Pons (tissue), 1 donor: ENCODE data around the gene ZNF569.
"Not testable (repeated sequence)": the region's sequence is repeated elsewhere in the genome, so short reads cannot be mapped to it uniquely, and the experiment has no call there.

ENCODE experiments used
- DNase-seq: peaks from one replicate; pipeline ENCODE4 v3.0.0-alpha.2; 2016; ENCODE audit warnings: low spot score

ZNF569 gene

GRCh38 chr19:37466798-37467607, at the start of gene ZNF569:
ZNF569 (minus strand) TSS chr19:37467444; CDS start chr19:37444921, 22,523 bp downstream.
- peak; percentile 95 for DNase-seq

GRCh38 chr19:37513397-37513796, 46.2 kb upstream of the ZNF569 start:
- no peak for DNase-seq

GRCh38 chr19:37511821-37512220, 44.6 kb upstream of the ZNF569 start:
- no peak for DNase-seq

GRCh38 chr19:37511186-37511585, 43.9 kb upstream of the ZNF569 start:
- DNase-seq = no peak

GRCh38 chr19:37507167-37507464, 39.9 kb upstream of the ZNF569 start:
- peak; percentile 25 for DNase-seq

- peak; percentile 87 for DNase-seq
Measured at GRCh38 chr19:37506387-37507166, 39.3 kb upstream of the ZNF569 start, which contains the start of gene ZNF793. ZNF793 (plus strand) TSS chr19:37506939; CDS start chr19:37523440, 16,501 bp downstream.

- no peak for DNase-seq
Measured at GRCh38 chr19:37505958-37506386, 38.7 kb upstream of the ZNF569 start.

- DNase-seq = no peak
Measured at GRCh38 chr19:37492213-37492612, 25.0 kb upstream of the ZNF569 start.

GRCh38 chr19:37484406-37485168, 17.3 kb upstream of the ZNF569 start:
- DNase-seq = no peak

- no peak for DNase-seq
Measured at GRCh38 chr19:37472165-37472564, 4.9 kb upstream of the ZNF569 start.

GRCh38 chr19:37470216-37470615, 3.0 kb upstream of the ZNF569 start:
- no peak for DNase-seq

- peak; percentile 83 for DNase-seq
Measured at GRCh38 chr19:37468961-37469777, 1.9 kb upstream of the ZNF569 start, which contains the start of gene ZNF570. ZNF570 (plus strand) TSS chr19:37469356; CDS start chr19:37470355, 999 bp downstream.

- DNase-seq = no peak
Measured at GRCh38 chr19:37467608-37468090, 405 bp upstream of the ZNF569 start.

- DNase-seq = no peak
Measured at GRCh38 chr19:37466277-37466797, 907 bp downstream of the ZNF569 start.

- DNase-seq = no peak
Measured at GRCh38 chr19:37452500-37453245, 14.6 kb downstream of the ZNF569 start.

- DNase-seq = no peak
Measured at GRCh38 chr19:37413313-37414084, 53.7 kb downstream of the ZNF569 start.

- no peak for DNase-seq
Measured at GRCh38 chr19:37412700-37413099, 54.5 kb downstream of the ZNF569 start.

GRCh38 chr19:37406140-37406846, 61.0 kb downstream of the ZNF569 start:
- DNase-seq = not testable (repeated sequence)

GRCh38 chr19:37403403-37403802, 63.8 kb downstream of the ZNF569 start:
- DNase-seq = no peak
